ENCODE measurements around the gene LCMT1.
"Not testable (repeated sequence)": the region's sequence is repeated elsewhere in the genome, so short reads cannot be mapped to it uniquely, and the experiment has no call there.

Gene LCMT1

DNA sequence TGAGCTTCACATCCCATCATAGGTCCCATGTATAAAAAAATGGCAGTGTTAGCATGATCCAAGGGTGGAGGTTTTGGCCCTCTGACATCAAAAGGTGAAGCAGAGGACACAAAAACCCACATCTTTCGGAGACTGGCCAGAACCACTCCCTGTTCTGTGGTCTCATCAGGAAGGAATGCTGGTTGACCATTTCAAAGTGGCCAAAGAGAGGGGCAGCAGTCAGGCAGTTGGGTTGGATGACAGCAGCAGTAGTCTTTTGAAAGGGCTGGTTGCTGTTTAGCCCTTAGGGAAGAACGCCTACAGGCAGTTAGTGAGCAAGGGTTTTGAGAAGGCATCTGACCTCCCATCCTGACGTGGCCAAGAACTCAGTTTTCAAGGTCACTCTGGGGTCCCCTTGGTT lies 40.5 kb downstream of the LCMT1 start:
- FAIRE-seq, result no peak

DNA sequence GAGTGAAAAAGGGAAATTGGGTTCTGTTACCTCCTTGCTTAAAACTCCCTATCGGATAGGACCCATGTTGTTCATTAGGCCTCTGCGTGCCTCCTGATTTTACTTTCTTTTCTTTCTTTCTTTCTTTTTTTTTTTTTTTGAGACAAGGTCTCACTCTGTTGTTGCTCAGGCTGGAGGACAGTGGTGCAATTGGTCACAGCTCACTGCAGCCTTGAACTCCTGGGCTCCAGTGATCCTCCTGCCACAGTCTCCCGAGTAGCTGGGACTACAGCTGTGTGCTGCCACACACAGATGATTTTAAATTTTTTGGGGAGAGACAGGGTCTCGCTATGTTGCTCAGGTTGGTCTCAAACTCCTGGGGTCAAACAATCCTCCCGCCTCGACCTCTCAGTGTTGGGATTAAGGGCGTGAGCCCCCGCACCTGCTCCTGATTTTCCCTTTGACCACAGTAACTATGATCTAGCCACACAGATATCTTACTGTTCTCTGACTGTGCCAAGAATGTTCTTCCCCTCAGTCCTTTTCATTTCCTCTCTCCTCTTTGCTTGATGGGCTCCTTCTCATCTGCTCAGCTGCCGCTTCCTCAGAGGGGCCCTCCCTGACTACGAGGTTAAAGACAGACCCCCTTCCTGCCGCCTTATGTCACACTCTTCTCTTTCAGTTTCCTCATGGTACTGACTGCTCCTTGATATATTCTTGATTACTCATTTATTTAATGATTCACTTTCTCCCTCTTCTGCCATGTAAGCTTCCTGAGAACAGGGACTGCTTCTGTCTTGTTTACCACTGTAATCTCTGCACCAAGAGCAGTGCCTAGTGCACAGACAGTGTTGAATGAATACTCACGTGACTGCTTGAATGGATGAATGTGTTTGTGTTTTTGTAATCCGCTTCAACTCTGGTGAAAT lies 44.3 kb downstream of the LCMT1 start:
- FAIRE-seq, result no peak

DNA sequence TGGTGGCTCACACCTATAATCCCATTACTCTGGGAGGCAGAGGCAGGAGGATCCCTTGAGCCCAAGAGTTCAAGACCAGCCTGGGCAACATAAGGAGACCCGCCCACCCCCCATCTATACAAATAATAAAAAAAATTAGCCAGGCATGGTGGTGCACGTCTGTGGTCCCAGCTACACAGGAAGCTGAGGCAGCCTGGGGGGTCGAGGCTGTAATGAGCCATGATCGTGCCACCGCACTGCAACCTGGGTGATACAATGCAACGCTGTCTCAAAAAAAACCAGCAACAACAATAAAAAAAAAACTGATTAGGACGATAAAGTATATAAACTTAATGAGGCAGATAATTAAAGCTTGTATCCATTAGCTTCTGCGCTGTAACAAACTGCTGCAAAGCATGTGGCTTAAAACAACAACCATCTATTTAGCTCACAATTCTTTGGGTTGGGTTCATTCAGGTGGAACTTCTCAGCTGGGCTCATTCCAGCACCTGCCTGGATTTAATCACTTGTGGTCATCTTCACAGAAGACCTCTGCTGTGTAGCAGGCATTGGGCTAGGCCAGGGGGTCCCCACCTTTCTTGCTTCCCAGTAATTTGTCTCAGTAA lies 45.8 kb downstream of the LCMT1 start:
- FAIRE-seq, result no peak

DNA sequence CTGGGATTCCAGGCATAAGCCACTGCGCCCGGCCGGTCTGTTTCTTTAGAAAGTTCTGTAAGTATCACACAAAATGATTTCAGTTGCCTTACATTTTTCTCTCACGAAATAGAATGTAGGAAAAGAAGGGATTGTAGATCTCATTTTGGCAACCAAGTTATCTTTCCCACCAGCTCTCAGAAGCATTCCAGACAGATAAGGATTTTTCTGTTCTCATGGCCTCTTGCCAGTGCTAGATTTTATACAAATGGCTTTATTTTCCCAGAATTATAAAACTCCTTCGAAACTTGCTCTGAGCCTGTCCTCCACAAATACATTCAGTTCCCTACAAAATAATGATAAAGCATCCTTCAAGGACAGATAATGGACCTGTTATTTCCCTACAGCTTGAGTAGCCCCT lies 46.9 kb downstream of the LCMT1 start:
- FAIRE-seq, result no peak

GRCh38 chr16:25161753-25162367 lies 50.3 kb downstream of the LCMT1 start:
- no peak for FAIRE-seq

DNA sequence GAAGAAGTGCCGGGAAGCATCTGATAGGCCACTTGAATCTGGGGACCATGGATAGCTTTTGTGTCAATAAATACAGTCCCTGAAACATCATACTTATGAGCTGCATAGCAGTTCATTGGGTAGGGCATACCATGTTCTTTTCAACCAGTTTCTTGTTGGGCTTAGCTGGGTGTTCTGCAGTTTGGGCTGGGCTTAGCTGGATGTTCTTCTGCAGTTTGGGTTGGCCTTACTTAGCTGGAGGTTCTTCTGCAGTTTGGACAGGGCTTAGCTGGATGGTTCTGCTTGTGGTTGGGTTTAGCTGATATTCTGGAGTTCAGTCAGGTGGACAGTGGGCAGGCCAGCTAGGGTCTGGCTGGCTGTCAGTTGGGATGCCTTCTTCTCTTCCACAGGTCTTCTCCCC lies 52.1 kb downstream of the LCMT1 start:
- no peak for FAIRE-seq

DNA sequence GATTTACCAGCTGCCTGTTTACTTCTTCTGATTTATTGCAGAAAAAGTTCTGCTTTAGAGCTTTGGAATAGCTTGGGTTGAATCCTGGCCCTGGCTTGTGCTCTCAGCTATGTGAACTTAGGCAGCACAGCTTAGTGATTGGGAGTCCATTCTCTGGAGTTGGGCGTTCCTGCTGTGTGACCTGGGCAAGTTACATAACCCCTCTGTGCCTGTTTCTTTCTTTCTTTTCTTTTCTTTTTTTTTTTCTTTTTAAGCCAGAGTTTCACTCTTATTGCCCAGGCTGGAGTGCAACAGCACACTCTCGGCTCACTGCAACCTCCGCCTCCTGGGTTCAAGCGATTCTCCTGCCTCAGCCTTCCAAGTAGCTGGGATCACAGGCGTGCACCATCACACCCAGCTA lies 53.7 kb downstream of the LCMT1 start:
- FAIRE-seq, result no peak

- not testable (repeated sequence) for FAIRE-seq
These were observed 56.4 kb downstream of the LCMT1 start for GRCh38 chr16:25167920-25168319.

- no peak for FAIRE-seq
These were observed 59.8 kb downstream of the LCMT1 start for GRCh38 chr16:25171390-25171789.

- FAIRE-seq, result no peak
These were observed 61.3 kb downstream of the LCMT1 start for GRCh38 chr16:25172831-25173230.

DNA sequence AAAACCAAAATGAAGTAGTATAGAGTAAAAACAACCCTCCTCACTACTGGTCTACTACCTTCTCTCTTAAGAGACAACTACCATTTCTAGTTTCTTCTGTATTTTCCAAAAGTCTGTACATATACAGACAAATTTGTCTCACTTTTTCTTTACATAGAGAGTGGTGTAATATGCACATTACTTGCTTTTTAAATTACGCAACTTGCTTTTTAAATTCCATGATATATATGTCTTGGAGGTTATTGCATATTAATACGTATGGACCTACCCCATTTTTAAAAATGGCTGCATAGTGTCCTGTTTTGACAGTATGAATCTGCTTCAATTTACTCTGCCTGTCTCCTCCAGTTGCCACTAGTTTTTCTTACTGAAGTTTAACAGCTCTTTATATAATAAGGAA lies 62.7 kb downstream of the LCMT1 start:
- FAIRE-seq, result no peak

DNA sequence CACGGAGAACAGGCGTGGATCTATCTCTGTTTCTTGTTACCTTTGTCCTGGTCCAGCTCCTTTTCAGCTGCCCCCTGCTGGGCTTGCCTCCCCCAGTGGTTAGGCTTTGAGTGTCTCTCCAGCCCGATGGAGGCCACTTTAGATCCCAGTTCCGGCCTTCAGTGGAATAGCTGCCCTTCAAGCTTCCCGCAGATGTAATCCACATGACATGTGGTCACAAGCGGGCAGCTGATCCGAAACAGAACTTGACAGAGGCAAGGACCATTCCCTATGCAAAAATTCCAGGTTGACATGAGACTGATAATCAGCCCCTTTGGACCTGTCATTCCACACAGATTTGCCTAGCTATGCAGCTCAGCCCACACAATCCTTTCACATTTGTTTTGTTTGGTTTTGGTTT lies 64.6 kb downstream of the LCMT1 start:
- FAIRE-seq, result no peak

DNA sequence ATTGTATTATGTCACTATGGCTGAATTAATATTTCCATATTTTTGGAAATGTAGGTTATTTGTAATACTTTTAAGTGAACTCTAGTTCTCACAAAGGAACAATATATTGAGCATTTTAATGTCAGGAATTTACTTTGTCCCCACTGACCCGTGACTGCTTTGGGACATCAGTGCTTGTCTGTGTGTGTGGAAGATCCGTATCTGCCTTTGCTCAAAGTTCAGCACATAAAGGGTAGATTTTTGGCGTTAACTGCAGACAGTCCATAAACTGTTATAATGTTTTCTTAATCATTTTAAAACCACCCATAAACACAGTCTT lies 65.9 kb downstream of the LCMT1 start:
- no peak for FAIRE-seq

- no peak for FAIRE-seq
These were observed 66.5 kb downstream of the LCMT1 start for GRCh38 chr16:25177831-25178688.

GRCh38 chr16:25181236-25181635 lies 69.7 kb downstream of the LCMT1 start:
- FAIRE-seq, result not testable (repeated sequence)

DNA sequence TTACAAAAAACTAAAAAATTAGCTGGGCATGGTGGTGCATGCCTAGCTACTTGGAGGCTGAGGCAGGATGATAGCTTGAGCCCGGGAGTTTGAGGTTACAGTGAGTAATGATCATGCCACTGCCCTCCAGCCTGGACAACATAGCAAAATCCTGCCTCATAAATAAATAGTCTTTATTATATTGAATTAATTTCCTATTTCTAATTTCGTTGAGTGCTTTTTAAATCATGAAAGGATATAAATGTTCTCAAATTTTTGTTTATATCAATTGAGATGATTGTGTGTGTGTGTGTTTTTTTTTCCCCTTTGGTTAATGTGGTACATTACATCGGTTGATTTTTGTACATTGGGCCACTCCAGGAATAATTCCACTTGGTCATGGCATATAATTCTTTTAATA lies 73.2 kb downstream of the LCMT1 start:
- FAIRE-seq, result no peak

GRCh38 chr16:25187491-25187795 lies 75.9 kb downstream of the LCMT1 start:
- FAIRE-seq, result no peak

DNA sequence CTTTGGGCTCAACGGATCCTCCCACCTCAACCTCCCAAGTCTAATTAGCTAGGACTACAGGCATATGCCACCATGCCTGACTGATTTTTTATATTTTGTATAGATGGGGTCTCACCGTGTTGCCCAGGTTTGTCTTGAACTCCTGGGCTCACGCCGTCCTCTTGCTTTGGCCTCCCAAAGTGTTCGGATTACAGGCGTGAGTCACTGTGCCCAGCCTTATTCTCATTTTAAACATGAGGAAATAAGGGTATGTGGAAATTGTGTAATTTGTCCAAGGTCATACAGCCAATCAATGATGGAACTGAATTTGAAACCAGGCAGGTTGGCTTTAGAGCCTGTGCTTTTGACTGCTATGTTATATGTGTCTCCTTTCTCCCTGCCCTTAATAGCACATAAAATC lies 77.8 kb downstream of the LCMT1 start:
- FAIRE-seq, result no peak

DNA sequence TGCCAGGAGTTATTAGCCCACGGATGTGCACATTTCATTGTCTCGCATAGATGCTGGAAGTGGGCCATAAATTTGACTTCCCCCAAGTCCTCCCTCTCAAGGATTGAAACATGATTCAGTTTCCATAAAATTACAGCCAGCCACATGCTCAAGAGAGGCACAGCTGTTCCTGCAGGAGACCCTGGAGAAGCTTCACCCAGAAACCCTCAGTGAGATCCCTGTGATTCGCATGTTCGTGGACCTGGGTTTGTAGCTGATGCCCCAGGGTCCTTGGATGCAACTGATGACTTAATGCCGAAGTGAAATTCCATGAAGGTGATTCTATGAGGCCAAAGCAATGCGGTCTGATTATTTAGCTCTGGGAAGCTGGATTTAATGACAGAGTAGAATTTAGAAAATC lies 80.6 kb downstream of the LCMT1 start:
- FAIRE-seq, result no peak

GRCh38 chr16:25194273-25194878 lies 82.8 kb downstream of the LCMT1 start:
- FAIRE-seq, result no peak

DNA sequence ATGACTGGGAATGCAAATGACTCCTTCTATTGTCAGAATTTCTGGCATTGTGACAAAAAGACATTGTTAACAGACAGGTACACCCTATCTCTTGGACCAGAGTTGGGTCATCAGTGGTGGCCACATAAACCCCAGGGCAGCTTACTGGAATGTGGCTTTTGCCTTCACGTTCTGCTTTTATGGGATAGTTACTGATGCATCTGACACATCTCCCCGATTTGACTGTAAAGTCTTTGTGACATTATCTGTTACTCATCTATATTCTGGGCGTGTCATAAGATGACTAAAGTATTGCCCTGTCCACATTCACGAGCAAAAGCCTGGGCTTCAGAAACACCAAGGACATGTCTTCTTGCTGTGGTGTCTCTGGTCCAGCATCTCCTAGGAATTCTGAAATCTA lies 86.5 kb downstream of the LCMT1 start:
- FAIRE-seq, result no peak

DNA sequence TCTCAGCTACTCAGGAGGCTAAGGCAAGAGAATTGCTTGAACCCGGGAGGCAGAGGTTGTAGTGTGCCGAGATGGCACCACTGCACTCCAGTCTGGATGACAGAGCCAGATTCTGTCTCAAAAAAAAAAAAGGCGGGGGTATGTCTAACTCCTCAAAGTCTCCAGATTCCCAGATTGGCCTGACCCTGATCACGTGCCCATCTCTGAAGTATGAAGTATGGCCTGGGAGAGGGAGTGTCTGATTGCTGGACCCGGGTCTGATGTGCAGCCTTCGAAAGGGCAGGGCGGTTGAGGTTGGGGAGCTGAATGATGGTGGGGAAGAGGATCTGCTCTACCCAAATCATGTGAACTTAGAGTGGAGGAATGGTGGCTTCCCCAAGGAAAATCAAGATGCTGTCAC lies 87.9 kb downstream of the LCMT1 start:
- no peak for FAIRE-seq

GRCh38 chr16:25210758-25211157 lies 99.2 kb downstream of the LCMT1 start:
- FAIRE-seq, result no peak
